ENCODE results near the gene INKA2.

- TF ChIP-seq POLR2A (IDR thresholded peaks at IDR 0.05; ENCODE audit: low read length): no peak
- no peak for TF ChIP-seq GATA1 (IDR thresholded peaks at IDR 0.05; ENCODE audit: low read depth, low read length)
These were observed 18.8 kb downstream of the INKA2 start for GRCh38 chr1:111720274-111720976.

Data from erythroblast (primary cell).